ENCODE results near the gene FXYD3. TPM values are rescaled to one million over a fixed set of nuclear protein-coding genes. Genes with fewer than 3 reads are reported as not detected.

Gene FXYD3
- total RNA-seq, 1 experiment from 2014 or later, result 17.4 TPM

DNA sequence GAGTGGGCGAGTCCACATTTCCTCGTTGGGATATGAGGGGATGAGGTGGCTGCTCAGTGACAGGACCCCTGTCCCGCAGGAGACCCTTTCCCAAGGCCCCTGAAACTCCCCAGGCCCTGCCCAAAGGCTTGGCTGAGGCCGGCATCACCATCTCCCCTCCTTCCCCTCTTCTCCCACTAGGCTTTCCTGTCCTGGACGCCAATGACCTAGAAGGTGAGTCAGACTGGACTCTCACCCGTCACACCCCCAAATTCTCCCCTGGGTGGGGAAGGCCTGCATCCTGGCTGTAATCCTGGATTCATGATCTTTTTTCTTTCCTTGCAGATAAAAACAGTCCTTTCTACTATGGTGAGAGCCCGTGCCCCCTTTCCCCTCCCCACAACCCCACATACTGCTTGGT is 5.3 kb downstream of the FXYD3 start:
- H3K36me3 ChIP-seq (ENCODE audit: control insufficient read depth in 1 of 2, insufficient read depth in 2 of 2, low read length in 2 of 2), result no peaks in the 10 kb centered on the region
- BruUV-seq (replicated peaks), result no TSS peak
- H4K20me1 ChIP-seq (ENCODE audit: insufficient read depth), result no peaks in the 10 kb centered on the region
- H3K9me3 ChIP-seq (ENCODE audit: control insufficient read depth in 1 of 2, insufficient read depth in 1 of 2, low read depth in 1 of 2, low read length in 2 of 2), result no peaks in the 10 kb centered on the region
- no peaks in the 10 kb centered on the region for H3K27me3 ChIP-seq (ENCODE audit: insufficient read depth, low read length)
- no peak overlapping the region for H3K4me3 ChIP-seq (replicated peaks in 1 of 2; ENCODE audit: low read depth in 1 of 2, low read length in 2 of 2)
- ChIA-PET POLR2A (no interaction called here), CTCF (no interaction called here), RAD21 (ENCODE audit: low non-redundant PET in 1 of 2, low total read pairs in 2 of 2, uncharacterized antibody in 2 of 2, unreplicated experiment in 2 of 2) (no interaction called here)
- H3K9ac ChIP-seq (ENCODE audit: low read length), result no peak overlapping the region
- TF ChIP-seq POLR2AphosphoS5 (IDR thresholded peaks at IDR 0.05; ENCODE audit: low read depth, low read length) (no peak), YY1 (IDR thresholded peaks at IDR 0.05; ENCODE audit: extremely low read depth, insufficient replicate concordance, low read depth, low read length) (no peak), ZFX (IDR thresholded peaks at IDR 0.05) (no peak)
- H3K27ac ChIP-seq (ENCODE audit: low read depth, low read length), result no peak overlapping the region
- H3K79me2 ChIP-seq (ENCODE audit: insufficient read depth, low read length), result no peaks in the 10 kb centered on the region
- peaks cover 25 to 55% of the 10 kb centered on the region in 2 experiments for H3K4me1 ChIP-seq (ENCODE audit: control insufficient read depth in 1 of 2, insufficient read depth in 2 of 2, low read length in 2 of 2)
- intact Hi-C loops (cut with micrococcal nuclease), result no loop called here
- H2AFZ ChIP-seq (ENCODE audit: low read depth, low read length, poor library complexity, severe bottlenecking), result no peak overlapping the region
- peak overlapping the region; percentile 6; the same call in 1 of the 2 replicates for H3K4me2 ChIP-seq (ENCODE audit: low read length)
- no peak for ATAC-seq
- no peak for DNase-seq (ENCODE audit: low read depth, low spot score)
- no peaks in the 10 kb centered on the region for H3K9me2 ChIP-seq (ENCODE audit: insufficient read depth)

DNA sequence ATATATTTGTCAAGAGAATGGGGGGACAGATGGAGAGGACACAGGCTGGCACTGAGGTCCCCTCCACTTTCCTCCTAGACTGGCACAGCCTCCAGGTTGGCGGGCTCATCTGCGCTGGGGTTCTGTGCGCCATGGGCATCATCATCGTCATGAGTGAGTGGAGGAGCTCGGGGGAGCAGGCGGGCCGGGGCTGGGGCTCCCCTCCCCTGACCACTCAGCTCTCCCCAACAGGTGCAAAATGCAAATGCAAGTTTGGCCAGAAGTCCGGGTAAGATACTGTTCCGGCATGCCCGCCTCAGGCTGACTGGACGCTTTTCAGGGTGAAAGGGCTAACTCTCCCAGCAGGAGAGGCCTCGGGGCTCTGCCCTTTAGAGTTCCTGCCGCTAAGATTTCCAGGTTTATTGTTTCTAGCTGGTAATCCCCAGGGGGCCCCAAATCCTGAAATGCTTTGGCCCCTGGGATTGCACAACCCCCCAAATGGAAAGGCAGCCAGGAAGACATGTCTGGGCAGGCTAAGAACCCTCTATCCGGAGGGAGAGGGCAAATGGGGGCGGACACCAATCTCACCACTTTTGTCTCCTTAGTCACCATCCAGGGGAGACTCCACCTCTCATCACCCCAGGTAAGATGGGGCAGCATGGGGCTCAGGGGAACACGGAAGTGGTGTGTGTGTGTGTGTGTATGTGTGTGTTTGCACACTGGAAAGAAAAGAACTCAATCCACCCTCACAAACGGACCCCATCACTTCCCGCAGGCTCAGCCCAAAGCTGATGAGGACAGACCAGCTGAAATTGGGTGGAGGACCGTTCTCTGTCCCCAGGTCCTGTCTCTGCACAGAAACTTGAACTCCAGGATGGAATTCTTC is 7.3 kb downstream of the FXYD3 start:
- Histone ChIP-seq H3K9ac (ENCODE audit: low read length) (no peak overlapping the region), H3K4me3 (replicated peaks in 1 of 2; ENCODE audit: low read depth in 1 of 2, low read length in 2 of 2) (no peak overlapping the region), H4K20me1 (ENCODE audit: insufficient read depth) (no peaks in the 10 kb centered on the region), H3K36me3 (ENCODE audit: control insufficient read depth in 1 of 2, insufficient read depth in 2 of 2, low read length in 2 of 2) (no peaks in the 10 kb centered on the region), H3K27ac (ENCODE audit: low read depth, low read length) (no peak overlapping the region), H3K79me2 (ENCODE audit: insufficient read depth, low read length) (no peaks in the 10 kb centered on the region), H3K27me3 (ENCODE audit: insufficient read depth, low read length) (no peaks in the 10 kb centered on the region), H3K4me1 (ENCODE audit: control insufficient read depth in 1 of 2, insufficient read depth in 2 of 2, low read length in 2 of 2) (peaks cover 21 to 47% of the 10 kb centered on the region in 2 experiments), H3K4me2 (ENCODE audit: low read length) (peak overlapping the region; percentile 87; the same call in 1 of the 2 replicates), H2AFZ (ENCODE audit: low read depth, low read length, poor library complexity, severe bottlenecking) (no peak overlapping the region), H3K9me2 (ENCODE audit: insufficient read depth) (no peaks in the 10 kb centered on the region), H3K9me3 (ENCODE audit: control insufficient read depth in 1 of 2, insufficient read depth in 1 of 2, low read depth in 1 of 2, low read length in 2 of 2) (no peaks in the 10 kb centered on the region)
- CTCF ChIA-PET, result no interaction called here
- POLR2A ChIA-PET, result no interaction called here
- ATAC-seq (no peak), DNase-seq (ENCODE audit: low read depth, low spot score) (no peak)
- intact Hi-C loops (cut with micrococcal nuclease), result no loop called here
- RAD21 ChIA-PET (ENCODE audit: low non-redundant PET in 1 of 2, low total read pairs in 2 of 2, uncharacterized antibody in 2 of 2, unreplicated experiment in 2 of 2), result no interaction called here
- no TSS peak for BruUV-seq (replicated peaks)
- TF ChIP-seq, protein P1, sequence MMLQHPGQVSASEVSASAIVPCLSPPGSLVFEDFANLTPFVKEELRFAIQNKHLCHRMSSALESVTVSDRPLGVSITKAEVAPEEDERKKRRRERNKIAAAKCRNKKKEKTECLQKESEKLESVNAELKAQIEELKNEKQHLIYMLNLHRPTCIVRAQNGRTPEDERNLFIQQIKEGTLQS (IDR thresholded peaks at IDR 0.05), result no peak
- no peak for TF ChIP-seq EZH2 (IDR thresholded peaks at IDR 0.05)
- no peak for TF ChIP-seq ZFX (IDR thresholded peaks at IDR 0.05)
- TF ChIP-seq EGR1 (IDR thresholded peaks at IDR 0.05; ENCODE audit: low read depth), result no peak
- TF ChIP-seq EZH2phosphoT487 (IDR thresholded peaks at IDR 0.05; ENCODE audit: borderline replicate concordance), result no peak
- TF ChIP-seq SRF (IDR thresholded peaks at IDR 0.05; ENCODE audit: low read depth), result no peak
- TF ChIP-seq POLR2A (IDR thresholded peaks at IDR 0.05; ENCODE audit: borderline replicate concordance, extremely low read depth, insufficient read depth, insufficient read length), result no peak
- TF ChIP-seq, protein P2, sequence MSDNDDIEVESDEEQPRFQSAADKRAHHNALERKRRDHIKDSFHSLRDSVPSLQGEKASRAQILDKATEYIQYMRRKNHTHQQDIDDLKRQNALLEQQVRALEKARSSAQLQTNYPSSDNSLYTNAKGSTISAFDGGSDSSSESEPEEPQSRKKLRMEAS (IDR thresholded peaks at IDR 0.05), result no peak
- TF ChIP-seq RAD21 (IDR thresholded peaks at IDR 0.05; ENCODE audit: low read depth), result no peak
- no peak for TF ChIP-seq ELF1 (IDR thresholded peaks at IDR 0.05; ENCODE audit: borderline replicate concordance, low read depth)
- TF ChIP-seq, protein P3, sequence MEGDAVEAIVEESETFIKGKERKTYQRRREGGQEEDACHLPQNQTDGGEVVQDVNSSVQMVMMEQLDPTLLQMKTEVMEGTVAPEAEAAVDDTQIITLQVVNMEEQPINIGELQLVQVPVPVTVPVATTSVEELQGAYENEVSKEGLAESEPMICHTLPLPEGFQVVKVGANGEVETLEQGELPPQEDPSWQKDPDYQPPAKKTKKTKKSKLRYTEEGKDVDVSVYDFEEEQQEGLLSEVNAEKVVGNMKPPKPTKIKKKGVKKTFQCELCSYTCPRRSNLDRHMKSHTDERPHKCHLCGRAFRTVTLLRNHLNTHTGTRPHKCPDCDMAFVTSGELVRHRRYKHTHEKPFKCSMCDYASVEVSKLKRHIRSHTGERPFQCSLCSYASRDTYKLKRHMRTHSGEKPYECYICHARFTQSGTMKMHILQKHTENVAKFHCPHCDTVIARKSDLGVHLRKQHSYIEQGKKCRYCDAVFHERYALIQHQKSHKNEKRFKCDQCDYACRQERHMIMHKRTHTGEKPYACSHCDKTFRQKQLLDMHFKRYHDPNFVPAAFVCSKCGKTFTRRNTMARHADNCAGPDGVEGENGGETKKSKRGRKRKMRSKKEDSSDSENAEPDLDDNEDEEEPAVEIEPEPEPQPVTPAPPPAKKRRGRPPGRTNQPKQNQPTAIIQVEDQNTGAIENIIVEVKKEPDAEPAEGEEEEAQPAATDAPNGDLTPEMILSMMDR (IDR thresholded peaks at IDR 0.05 in 2 of 3, conservative IDR thresholded peaks at IDR 0.05 in 1 of 3; ENCODE audit: borderline replicate concordance in 1 of 3, insufficient read depth in 1 of 3, low read depth in 2 of 3, low read length in 2 of 3), result no peak
- TF ChIP-seq SIN3A (IDR thresholded peaks at IDR 0.05; ENCODE audit: low read depth), result no peak
- no peak for TF ChIP-seq SP1 (IDR thresholded peaks at IDR 0.05; ENCODE audit: low read depth)

Measured in HCT116 (cell line).